Activated CD4-positive, alpha-beta T cell treated with anti-CD3 and anti-CD28 coated beads for 4 hours (primary cell): ENCODE data around the gene SECISBP2.

Experiments
- DNase-seq, 2 donors: peaks; one replicate each; pipeline ENCODE4 v3.0.0-alpha.2; 2020

The SECISBP2 gene

GRCh38 chr9:89350988-89351557 is 32.8 kb downstream of the SECISBP2 start:
- no peak for DNase-seq

GRCh38 chr9:89351584-89352300 is 33.4 kb downstream of the SECISBP2 start:
- no peak for DNase-seq

- no peak for DNase-seq
These were observed 34.2 kb downstream of the SECISBP2 start for GRCh38 chr9:89352451-89352850.

GRCh38 chr9:89352874-89353649 is 34.8 kb downstream of the SECISBP2 start:
- no peak for DNase-seq

- DNase-seq: no peak
These were observed 35.7 kb downstream of the SECISBP2 start for GRCh38 chr9:89353989-89354388.

GRCh38 chr9:89354471-89354870 is 36.2 kb downstream of the SECISBP2 start:
- DNase-seq: no peak

GRCh38 chr9:89356782-89357181 is 38.5 kb downstream of the SECISBP2 start:
- no peak for DNase-seq

- DNase-seq: no peak
These were observed 39.3 kb downstream of the SECISBP2 start for GRCh38 chr9:89357331-89358197.

- no peak for DNase-seq
These were observed 40.1 kb downstream of the SECISBP2 start for GRCh38 chr9:89358376-89358916.

GRCh38 chr9:89358985-89359384 is 40.7 kb downstream of the SECISBP2 start:
- no peak for DNase-seq

GRCh38 chr9:89359751-89360261 is 41.5 kb downstream of the SECISBP2 start:
- no peak for DNase-seq

GRCh38 chr9:89360465-89360864 is 42.2 kb downstream of the SECISBP2 start:
- DNase-seq: no peak

GRCh38 chr9:89361031-89361430 is 42.7 kb downstream of the SECISBP2 start:
- no peak for DNase-seq

GRCh38 chr9:89361816-89362646 is 43.7 kb downstream of the SECISBP2 start:
- no peak for DNase-seq

GRCh38 chr9:89362647-89363310 is 44.5 kb downstream of the SECISBP2 start:
- DNase-seq: no peak

GRCh38 chr9:89363311-89363670 is 45.0 kb downstream of the SECISBP2 start:
- DNase-seq: no peak

- no peak for DNase-seq
These were observed 45.8 kb downstream of the SECISBP2 start for GRCh38 chr9:89363921-89364665.

- DNase-seq: no peak
These were observed 46.6 kb downstream of the SECISBP2 start for GRCh38 chr9:89364666-89365531.

- DNase-seq: no peak
These were observed 47.2 kb downstream of the SECISBP2 start for GRCh38 chr9:89365532-89365912.
